Muscle of leg (tissue), 11 donors: Measurements from ENCODE around the gene ERCC3. TPM values are rescaled to one million over a fixed set of nuclear protein-coding genes. Genes with fewer than 3 reads are reported as not detected.

Experiments
- DNase-seq: peaks from one replicate; pipeline ENCODE4 v3.0.0; 2013
- H3K27ac ChIP-seq: one replicate; pipeline ENCODE4 v1.5.1; 2013; ENCODE audit warnings: mild to moderate bottlenecking, low read length, control low read depth
- H3K27me3 ChIP-seq: one replicate; pipeline ENCODE4 v1.6.1; 2013; ENCODE audit warnings: low read length; ENCODE audit not compliant: control insufficient read depth, insufficient read depth
- H3K36me3 ChIP-seq: one replicate; pipeline ENCODE4 v1.6.1; 2013; ENCODE audit warnings: low read length; ENCODE audit not compliant: control insufficient read depth, insufficient read depth
- H3K4me1 ChIP-seq: one replicate; pipeline ENCODE4 v1.6.1; 2013; ENCODE audit warnings: low read length; ENCODE audit not compliant: control insufficient read depth, insufficient read depth
- H3K4me3 ChIP-seq: one replicate; pipeline ENCODE4 v1.5.1; 2013; ENCODE audit warnings: low read length, control low read depth
- H3K9me3 ChIP-seq: replicated peaks from 2 replicates; pipeline ENCODE4 v1.6.1; 2013; ENCODE audit warnings: low read depth, low read length; ENCODE audit not compliant: control insufficient read depth
- WGBS: methylation state at CpG from one replicate; pipeline ENCODE4 v1.1.5; 2013; ENCODE audit warnings: missing lambda C conversion rate; ENCODE audit not compliant: insufficient coverage; 5-methylcytosine and 5-hydroxymethylcytosine counted together
- polyA plus RNA-seq, 8 donors: library from polyadenylated mRNA; unstranded; fragments of 120-200 nt; gene quantifications; one replicate each; pipeline versions ENCODE4 v1.2.1 to v1.2.3, GENCODE V29; 2013; ENCODE audit warnings: inconsistent platforms in 1 of 8, low replicate concordance in 1 of 8; ENCODE audit not compliant: insufficient read length in 8 of 8, insufficient read depth in 1 of 8
- total RNA-seq: library from RNA; stranded (reverse); fragments of 120-200 nt; gene quantifications from one replicate; pipeline ENCODE4 v1.2.4, GENCODE V29; 2013

Gene ERCC3
- total and polyA plus RNA-seq, 9 donors: 26.3 to 47.7 (median 41.5) TPM

GRCh38 chr2:127320586-127321275, 26.8 kb upstream of the ERCC3 start:
- no peaks in the 10 kb centered on the region for H3K27me3 ChIP-seq
- H3K4me3 ChIP-seq: no peak overlapping the region
- H3K27ac ChIP-seq: no peak overlapping the region
- WGBS: no CpG with 5 or more reads among the region's 1 CpG
- DNase-seq: no peak
- H3K9me3 ChIP-seq: peaks cover 9% of the 10 kb centered on the region
- H3K4me1 ChIP-seq: no peaks in the 10 kb centered on the region
- H3K36me3 ChIP-seq: peaks cover 42% of the 10 kb centered on the region

- Histone ChIP-seq H3K4me1 (no peaks in the 10 kb centered on the region), H3K36me3 (peaks cover 47% of the 10 kb centered on the region), H3K9me3 (peaks cover 9% of the 10 kb centered on the region), H3K27me3 (no peaks in the 10 kb centered on the region), H3K4me3 (no peak overlapping the region), H3K27ac (no peak overlapping the region)
- no peak for DNase-seq
- WGBS: no CpG with 5 or more reads among the region's 1 CpG
These were observed 26.1 kb upstream of the ERCC3 start for GRCh38 chr2:127320067-127320466.

GRCh38 chr2:127314193-127314988, 20.4 kb upstream of the ERCC3 start:
- no peaks in the 10 kb centered on the region for H3K9me3 ChIP-seq
- H3K27ac ChIP-seq: no peak overlapping the region
- H3K4me1 ChIP-seq: no peaks in the 10 kb centered on the region
- no peaks in the 10 kb centered on the region for H3K27me3 ChIP-seq
- H3K4me3 ChIP-seq: no peak overlapping the region
- no peak for DNase-seq
- WGBS: no CpG with 5 or more reads among the region's 7 CpGs
- peaks cover 38% of the 10 kb centered on the region for H3K36me3 ChIP-seq

- Histone ChIP-seq H3K27ac (no peak overlapping the region), H3K4me3 (no peak overlapping the region), H3K9me3 (no peaks in the 10 kb centered on the region), H3K36me3 (peaks cover 34% of the 10 kb centered on the region), H3K4me1 (no peaks in the 10 kb centered on the region), H3K27me3 (no peaks in the 10 kb centered on the region)
- no CpG with 5 or more reads among the region's 3 CpGs for WGBS
- DNase-seq: no peak
These were observed 19.5 kb upstream of the ERCC3 start for GRCh38 chr2:127313406-127313805.

- no peak for DNase-seq
- peaks cover 33% of the 10 kb centered on the region for H3K36me3 ChIP-seq
- WGBS: 100% methylated on average over 1 of the region's 3 CpGs
These were observed 17.0 kb upstream of the ERCC3 start for GRCh38 chr2:127310980-127311379.

GRCh38 chr2:127309468-127309867, 15.5 kb upstream of the ERCC3 start:
- H3K27ac ChIP-seq: no peak overlapping the region
- H3K27me3 ChIP-seq: no peaks in the 10 kb centered on the region
- no peak for DNase-seq
- H3K36me3 ChIP-seq: peaks cover 29% of the 10 kb centered on the region
- WGBS: no CpG with 5 or more reads among the region's 4 CpGs
- H3K4me1 ChIP-seq: no peaks in the 10 kb centered on the region
- H3K4me3 ChIP-seq: no peak overlapping the region
- no peaks in the 10 kb centered on the region for H3K9me3 ChIP-seq

More at GRCh38 chr2:127310980-127311379, 17.0 kb upstream of the ERCC3 start:
- H3K9me3 ChIP-seq: no peaks in the 10 kb centered on the region
- no peak overlapping the region for H3K27ac ChIP-seq
- H3K27me3 ChIP-seq: no peaks in the 10 kb centered on the region
- H3K4me1 ChIP-seq: no peaks in the 10 kb centered on the region
- no peak overlapping the region for H3K4me3 ChIP-seq

GRCh38 chr2:127308586-127309138, 14.7 kb upstream of the ERCC3 start:
- peaks cover 23% of the 10 kb centered on the region for H3K36me3 ChIP-seq

GRCh38 chr2:127305990-127306585, 12.1 kb upstream of the ERCC3 start:
- no CpG with 5 or more reads among the region's 4 CpGs for WGBS
- H3K27ac ChIP-seq: no peak overlapping the region
- H3K9me3 ChIP-seq: no peaks in the 10 kb centered on the region
- H3K36me3 ChIP-seq: peaks cover 18% of the 10 kb centered on the region
- no peaks in the 10 kb centered on the region for H3K4me1 ChIP-seq
- peak; percentile 16 for DNase-seq
- H3K27me3 ChIP-seq: no peaks in the 10 kb centered on the region
- H3K4me3 ChIP-seq: no peak overlapping the region

More at GRCh38 chr2:127308586-127309138, 14.7 kb upstream of the ERCC3 start:
- H3K9me3 ChIP-seq: no peaks in the 10 kb centered on the region
- H3K4me3 ChIP-seq: no peak overlapping the region
- H3K27ac ChIP-seq: no peak overlapping the region
- H3K4me1 ChIP-seq: no peaks in the 10 kb centered on the region
- no peak for DNase-seq
- H3K27me3 ChIP-seq: no peaks in the 10 kb centered on the region
- 73% methylated on average over 6 of the region's 7 CpGs for WGBS

- Histone ChIP-seq H3K27me3 (no peaks in the 10 kb centered on the region), H3K27ac (no peak overlapping the region), H3K4me1 (no peaks in the 10 kb centered on the region), H3K4me3 (no peak overlapping the region), H3K9me3 (no peaks in the 10 kb centered on the region), H3K36me3 (peaks cover 3% of the 10 kb centered on the region)
- no peak for DNase-seq
- WGBS: no CpG with 5 or more reads among the region's 1 CpG
These were observed 8.2 kb upstream of the ERCC3 start for GRCh38 chr2:127302168-127302567.

GRCh38 chr2:127293386-127293747, 577 bp downstream of the ERCC3 start:
- peaks cover 48% of the 10 kb centered on the region for H3K36me3 ChIP-seq
- peak overlapping the region; percentile 69 for H3K4me3 ChIP-seq
- no peaks in the 10 kb centered on the region for H3K9me3 ChIP-seq
- peaks cover 6% of the 10 kb centered on the region for H3K4me1 ChIP-seq
- H3K27ac ChIP-seq: no peak overlapping the region
- WGBS: 12% methylated on average over 13 of the region's 13 CpGs
- DNase-seq: no peak
- no peaks in the 10 kb centered on the region for H3K27me3 ChIP-seq
